ENCODE data around the gene KDM5A.

DNA sequence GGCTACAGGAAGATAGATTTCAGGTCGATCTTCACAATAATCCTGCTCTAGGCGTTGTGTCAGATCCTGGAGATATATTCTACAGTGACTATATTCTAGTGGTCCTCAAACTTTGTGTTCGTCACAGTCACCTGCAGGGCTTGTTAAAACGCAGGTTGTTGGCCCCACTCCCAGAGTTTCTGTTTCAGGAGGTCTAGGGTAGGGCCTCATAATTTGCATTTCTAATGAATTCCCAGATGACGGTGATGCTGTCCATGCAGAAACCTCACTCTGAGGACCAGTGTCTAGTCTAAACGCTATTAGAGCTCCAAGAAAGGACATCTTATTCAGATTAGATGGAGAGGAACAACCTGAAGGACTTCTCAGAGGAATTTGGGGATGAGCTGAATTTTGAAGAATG is 113.3 kb downstream of the KDM5A start:
- no peak for TF ChIP-seq POLR2A (IDR thresholded peaks at IDR 0.05)
- TF ChIP-seq, protein P1, sequence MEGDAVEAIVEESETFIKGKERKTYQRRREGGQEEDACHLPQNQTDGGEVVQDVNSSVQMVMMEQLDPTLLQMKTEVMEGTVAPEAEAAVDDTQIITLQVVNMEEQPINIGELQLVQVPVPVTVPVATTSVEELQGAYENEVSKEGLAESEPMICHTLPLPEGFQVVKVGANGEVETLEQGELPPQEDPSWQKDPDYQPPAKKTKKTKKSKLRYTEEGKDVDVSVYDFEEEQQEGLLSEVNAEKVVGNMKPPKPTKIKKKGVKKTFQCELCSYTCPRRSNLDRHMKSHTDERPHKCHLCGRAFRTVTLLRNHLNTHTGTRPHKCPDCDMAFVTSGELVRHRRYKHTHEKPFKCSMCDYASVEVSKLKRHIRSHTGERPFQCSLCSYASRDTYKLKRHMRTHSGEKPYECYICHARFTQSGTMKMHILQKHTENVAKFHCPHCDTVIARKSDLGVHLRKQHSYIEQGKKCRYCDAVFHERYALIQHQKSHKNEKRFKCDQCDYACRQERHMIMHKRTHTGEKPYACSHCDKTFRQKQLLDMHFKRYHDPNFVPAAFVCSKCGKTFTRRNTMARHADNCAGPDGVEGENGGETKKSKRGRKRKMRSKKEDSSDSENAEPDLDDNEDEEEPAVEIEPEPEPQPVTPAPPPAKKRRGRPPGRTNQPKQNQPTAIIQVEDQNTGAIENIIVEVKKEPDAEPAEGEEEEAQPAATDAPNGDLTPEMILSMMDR (IDR thresholded peaks at IDR 0.05) = no peak

Measured in uterus (tissue), 2 donors.